22Rv1 (cell line): Measurements from ENCODE around the gene OIP5.

Experiments used
- ZFX ChIP-seq: fragments of 450-650 bp; IDR thresholded peaks from 2 replicates; pipeline ENCODE4 v1.6.1; 2017; ENCODE audit warnings: antibody characterized with exemption, borderline replicate concordance
- TF ChIP-seq, protein P1 (sequence below): fragments of 450-650 bp; IDR thresholded peaks from 2 replicates; pipeline ENCODE4 v1.5.1; 2017; ENCODE audit warnings: mild to moderate bottlenecking

DNA sequence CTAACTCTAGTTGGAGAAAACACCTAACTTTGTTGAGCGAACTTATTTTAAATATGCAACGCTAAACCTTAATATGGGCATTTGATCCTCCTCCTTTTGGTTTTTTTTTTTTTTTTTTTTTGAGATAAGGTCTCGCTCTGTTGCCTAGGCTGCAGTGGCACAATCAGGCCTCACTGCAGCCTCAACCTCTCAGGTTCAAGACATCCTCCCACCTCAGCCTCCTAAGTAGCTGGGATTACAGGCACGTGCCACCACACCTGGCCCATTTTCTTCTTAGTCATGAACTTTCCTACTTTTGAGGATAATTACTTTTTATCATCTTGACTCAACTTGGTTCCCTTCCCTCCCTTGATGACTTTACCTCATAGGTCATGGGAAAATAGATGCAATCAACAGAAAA, 4.2 kb upstream of the OIP5 start:
- TF ChIP-seq, protein P1, sequence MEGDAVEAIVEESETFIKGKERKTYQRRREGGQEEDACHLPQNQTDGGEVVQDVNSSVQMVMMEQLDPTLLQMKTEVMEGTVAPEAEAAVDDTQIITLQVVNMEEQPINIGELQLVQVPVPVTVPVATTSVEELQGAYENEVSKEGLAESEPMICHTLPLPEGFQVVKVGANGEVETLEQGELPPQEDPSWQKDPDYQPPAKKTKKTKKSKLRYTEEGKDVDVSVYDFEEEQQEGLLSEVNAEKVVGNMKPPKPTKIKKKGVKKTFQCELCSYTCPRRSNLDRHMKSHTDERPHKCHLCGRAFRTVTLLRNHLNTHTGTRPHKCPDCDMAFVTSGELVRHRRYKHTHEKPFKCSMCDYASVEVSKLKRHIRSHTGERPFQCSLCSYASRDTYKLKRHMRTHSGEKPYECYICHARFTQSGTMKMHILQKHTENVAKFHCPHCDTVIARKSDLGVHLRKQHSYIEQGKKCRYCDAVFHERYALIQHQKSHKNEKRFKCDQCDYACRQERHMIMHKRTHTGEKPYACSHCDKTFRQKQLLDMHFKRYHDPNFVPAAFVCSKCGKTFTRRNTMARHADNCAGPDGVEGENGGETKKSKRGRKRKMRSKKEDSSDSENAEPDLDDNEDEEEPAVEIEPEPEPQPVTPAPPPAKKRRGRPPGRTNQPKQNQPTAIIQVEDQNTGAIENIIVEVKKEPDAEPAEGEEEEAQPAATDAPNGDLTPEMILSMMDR, result no peak
- TF ChIP-seq ZFX, result no peak
